ENCODE results near the gene PCDHB14.
A peak's percentile ranks its signal among the peaks of the same experiment; 100 is the strongest.
"Not testable (repeated sequence)": the region's sequence is repeated elsewhere in the genome, so short reads cannot be mapped to it uniquely, and the experiment has no call there.

The PCDHB14 gene

GRCh38 chr5:141223112-141223783, at the start of gene PCDHB14:
TSS of gene PCDHB14 (plus strand) at chr5:141223343. CDS start at chr5:141223506, 163 bp downstream.
- DNase-seq = peak; percentile 19

- DNase-seq = not testable (repeated sequence)
These were observed 48.6 kb upstream of the PCDHB14 start for GRCh38 chr5:141174291-141175104.

- DNase-seq = no peak
These were observed 47.2 kb upstream of the PCDHB14 start for GRCh38 chr5:141175933-141176332.

GRCh38 chr5:141177577-141178191, 45.5 kb upstream of the PCDHB14 start, which contains the start of gene PCDHB8:
TSS of gene PCDHB8 (plus strand) at chr5:141177790. CDS start at chr5:141178035, 245 bp downstream.
- not testable (repeated sequence) for DNase-seq

GRCh38 chr5:141179371-141179770, 43.8 kb upstream of the PCDHB14 start:
- DNase-seq = not testable (repeated sequence)

- DNase-seq = not testable (repeated sequence)
These were observed 43.3 kb upstream of the PCDHB14 start for GRCh38 chr5:141179876-141180275.

GRCh38 chr5:141180313-141180712, 42.8 kb upstream of the PCDHB14 start:
- no peak for DNase-seq

- DNase-seq = peak; percentile 44
These were observed 40.9 kb upstream of the PCDHB14 start, which contains the start of gene PCDHB16 for GRCh38 chr5:141182248-141182647. TSS of gene PCDHB16 (plus strand) at chr5:141182387. CDS start at chr5:141182560, 173 bp downstream.

- DNase-seq = not testable (repeated sequence)
These were observed 38.9 kb upstream of the PCDHB14 start for GRCh38 chr5:141184117-141184855.

- DNase-seq = no peak
These were observed 36.1 kb upstream of the PCDHB14 start, which contains the start of gene PCDHB9 for GRCh38 chr5:141186897-141187512. TSS of gene PCDHB9 (plus strand) at chr5:141187161. CDS start at chr5:141187319, 158 bp downstream.

GRCh38 chr5:141188682-141189081, 34.5 kb upstream of the PCDHB14 start:
- DNase-seq = not testable (repeated sequence)

- DNase-seq = not testable (repeated sequence)
These were observed 34.0 kb upstream of the PCDHB14 start for GRCh38 chr5:141189131-141189530.

GRCh38 chr5:141192110-141192725, 30.9 kb upstream of the PCDHB14 start, which contains the start of gene PCDHB10:
TSS of gene PCDHB10 (plus strand) at chr5:141192353. CDS start at chr5:141192553, 200 bp downstream.
- DNase-seq = no peak

- DNase-seq = not testable (repeated sequence)
These were observed 28.8 kb upstream of the PCDHB14 start for GRCh38 chr5:141194332-141194731.

- DNase-seq = no peak
These were observed 26.8 kb upstream of the PCDHB14 start for GRCh38 chr5:141196363-141196762.

GRCh38 chr5:141199359-141200235, 23.5 kb upstream of the PCDHB14 start, which contains the start of gene PCDHB11:
TSS of gene PCDHB11 (plus strand) at chr5:141199627. CDS start at chr5:141199775, 148 bp downstream.
- no peak for DNase-seq

- not testable (repeated sequence) for DNase-seq
These were observed 22.0 kb upstream of the PCDHB14 start for GRCh38 chr5:141201126-141201525.

GRCh38 chr5:141201646-141202045, 21.5 kb upstream of the PCDHB14 start:
- not testable (repeated sequence) for DNase-seq

- no peak for DNase-seq
These were observed 14.7 kb upstream of the PCDHB14 start, which contains the start of gene PCDHB12 for GRCh38 chr5:141208478-141208877. TSS of gene PCDHB12 (plus strand) at chr5:141208719. CDS start at chr5:141208908, 189 bp downstream.

- DNase-seq = not testable (repeated sequence)
These were observed 12.9 kb upstream of the PCDHB14 start for GRCh38 chr5:141210281-141210680.

All from NCI-H2029 treated with DMSO at 0.1 percent for 48 hours (cell line).